K562 (cell line): ENCODE results near the gene GATAD2B.
A peak's percentile ranks its signal among the peaks of the same experiment; 100 is the strongest.

Source experiments
- ZFP36 ChIP-seq: fragments of 150-350 bp; IDR thresholded peaks from 2 replicates; pipeline ENCODE4 v1.6.1; 2018; ENCODE audit warnings: low read length, low read depth; ENCODE audit not compliant: partially characterized antibody
- TF ChIP-seq, protein P1 (sequence below), 3 experiments: IDR thresholded peaks in 2 of 3; conservative IDR thresholded peaks in 1 of 3; 2 replicates each; pipeline ENCODE4 v1.5.1; 2011 to 2012; ENCODE audit warnings: low read length in 3 of 3, mild to moderate bottlenecking in 3 of 3, control low read depth in 2 of 3, improper control_type of control experiment in 1 of 3, inconsistent platforms in 1 of 3, low read depth in 1 of 3, mixed read lengths in 1 of 3, moderate library complexity in 1 of 3; ENCODE audit not compliant: insufficient read depth in 2 of 3

- TF ChIP-seq, protein P1, sequence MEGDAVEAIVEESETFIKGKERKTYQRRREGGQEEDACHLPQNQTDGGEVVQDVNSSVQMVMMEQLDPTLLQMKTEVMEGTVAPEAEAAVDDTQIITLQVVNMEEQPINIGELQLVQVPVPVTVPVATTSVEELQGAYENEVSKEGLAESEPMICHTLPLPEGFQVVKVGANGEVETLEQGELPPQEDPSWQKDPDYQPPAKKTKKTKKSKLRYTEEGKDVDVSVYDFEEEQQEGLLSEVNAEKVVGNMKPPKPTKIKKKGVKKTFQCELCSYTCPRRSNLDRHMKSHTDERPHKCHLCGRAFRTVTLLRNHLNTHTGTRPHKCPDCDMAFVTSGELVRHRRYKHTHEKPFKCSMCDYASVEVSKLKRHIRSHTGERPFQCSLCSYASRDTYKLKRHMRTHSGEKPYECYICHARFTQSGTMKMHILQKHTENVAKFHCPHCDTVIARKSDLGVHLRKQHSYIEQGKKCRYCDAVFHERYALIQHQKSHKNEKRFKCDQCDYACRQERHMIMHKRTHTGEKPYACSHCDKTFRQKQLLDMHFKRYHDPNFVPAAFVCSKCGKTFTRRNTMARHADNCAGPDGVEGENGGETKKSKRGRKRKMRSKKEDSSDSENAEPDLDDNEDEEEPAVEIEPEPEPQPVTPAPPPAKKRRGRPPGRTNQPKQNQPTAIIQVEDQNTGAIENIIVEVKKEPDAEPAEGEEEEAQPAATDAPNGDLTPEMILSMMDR (IDR thresholded peaks at IDR 0.05 in 2 of 3, conservative IDR thresholded peaks at IDR 0.05 in 1 of 3; ENCODE audit: insufficient read depth in 2 of 3, low read depth in 1 of 3, low read length in 3 of 3) = peak in 1 of 3 experiments; percentile 8; a peak in 1 of 6 replicates
- TF ChIP-seq ZFP36 = no peak
Observed at GRCh38 chr1:153958111-153958960, 35.6 kb upstream of the GATAD2B start, which contains the start of gene CRTC2.
